Mammary epithelial cell (primary cell): ENCODE measurements around the gene ALG2.
A peak's percentile ranks its signal among the peaks of the same experiment; 100 is the strongest.

ENCODE experiments used
- CTCF ChIP-seq, 2 donors: IDR thresholded peaks in 1 of 2; conservative IDR thresholded peaks in 1 of 2; 2 replicates each; pipeline ENCODE4 v1.5.1; 2011 to 2012; ENCODE audit warnings: inconsistent platforms in 2 of 2, low read length in 2 of 2, mild to moderate bottlenecking in 2 of 2, control low read depth in 1 of 2, low read depth in 1 of 2; ENCODE audit not compliant: insufficient read depth in 1 of 2; ENCODE audit errors: extremely low read depth in 1 of 2
- EZH2 ChIP-seq: IDR thresholded peaks from 2 replicates; pipeline ENCODE4 v1.6.1; 2012; ENCODE audit warnings: low read length, inconsistent platforms, borderline replicate concordance

- TF ChIP-seq CTCF (conservative IDR thresholded peaks at IDR 0.05 in 1 of 2, IDR thresholded peaks at IDR 0.05 in 1 of 2; ENCODE audit: extremely low read depth in 1 of 2, insufficient read depth in 1 of 2, low read depth in 1 of 2, low read length in 2 of 2) (peak; percentile 71 to 89), EZH2 (no peak)
Observed at GRCh38 chr9:99266255-99267023, 44.7 kb upstream of the ALG2 start.
